RWPE1 (cell line): ENCODE results near the gene MYCBP2.

Experiments
- CTCF ChIA-PET: fragments of 350-600 bp; sonication (Branson Sonifier 250); formaldehyde crosslinking; extraction: SDS; loops from one replicate; lab custom pipeline; 2021; lab: Yijun Ruan, JAX
- POLR2A ChIA-PET: fragments of 400-600 bp; formaldehyde crosslinking; extraction: SDS; loops from one replicate; lab custom pipeline; 2020; ENCODE audit warnings: antibody characterized with exemption; ENCODE audit not compliant: low non-redundant PET; lab: Yijun Ruan, JAX
- DNase-seq: peaks from one replicate; pipeline ENCODE4 v3.0.0; 2012; ENCODE audit warnings: low spot score
- H3K27ac ChIP-seq: fragments of 450-650 bp; 2 replicates; pipeline ENCODE4 v1.5.1; 2017
- TF ChIP-seq, protein P1 (sequence below): fragments of 450-650 bp; conservative IDR thresholded peaks from 2 replicates; pipeline ENCODE4 v1.5.1; 2017; ENCODE audit warnings: low read depth, mild to moderate bottlenecking

Gene MYCBP2

DNA sequence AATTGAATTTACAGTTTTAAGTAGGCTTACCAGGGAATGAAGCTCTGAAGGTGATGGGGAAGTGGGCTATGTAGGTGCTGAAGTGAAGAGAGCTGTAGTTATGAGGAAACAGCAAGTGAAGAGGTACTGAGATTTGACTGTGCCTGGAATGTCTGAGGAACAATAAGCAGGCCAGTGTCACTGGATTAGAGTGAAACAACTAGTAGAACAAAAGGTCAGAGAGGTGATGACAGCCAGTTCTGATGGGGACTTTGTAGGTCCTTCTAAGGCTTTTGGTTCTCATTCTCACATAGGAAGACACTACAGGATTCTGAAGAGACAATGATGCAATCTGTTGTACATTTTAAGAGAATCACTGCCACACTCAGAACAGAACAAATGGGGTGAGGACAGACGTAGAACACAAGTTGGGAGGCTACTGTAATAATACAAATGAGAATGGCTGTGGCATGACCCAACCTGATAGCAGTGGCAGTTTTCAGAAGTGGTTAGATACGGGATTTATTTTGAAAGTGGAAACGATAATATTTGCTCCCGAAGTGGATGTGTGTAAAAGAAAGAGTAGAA lies 130.8 kb downstream of the MYCBP2 start:
- ChIA-PET POLR2A (no interaction called here), CTCF (no interaction called here)
- DNase-seq, result no peak
- no peak overlapping the region for H3K27ac ChIP-seq
- TF ChIP-seq, protein P1, sequence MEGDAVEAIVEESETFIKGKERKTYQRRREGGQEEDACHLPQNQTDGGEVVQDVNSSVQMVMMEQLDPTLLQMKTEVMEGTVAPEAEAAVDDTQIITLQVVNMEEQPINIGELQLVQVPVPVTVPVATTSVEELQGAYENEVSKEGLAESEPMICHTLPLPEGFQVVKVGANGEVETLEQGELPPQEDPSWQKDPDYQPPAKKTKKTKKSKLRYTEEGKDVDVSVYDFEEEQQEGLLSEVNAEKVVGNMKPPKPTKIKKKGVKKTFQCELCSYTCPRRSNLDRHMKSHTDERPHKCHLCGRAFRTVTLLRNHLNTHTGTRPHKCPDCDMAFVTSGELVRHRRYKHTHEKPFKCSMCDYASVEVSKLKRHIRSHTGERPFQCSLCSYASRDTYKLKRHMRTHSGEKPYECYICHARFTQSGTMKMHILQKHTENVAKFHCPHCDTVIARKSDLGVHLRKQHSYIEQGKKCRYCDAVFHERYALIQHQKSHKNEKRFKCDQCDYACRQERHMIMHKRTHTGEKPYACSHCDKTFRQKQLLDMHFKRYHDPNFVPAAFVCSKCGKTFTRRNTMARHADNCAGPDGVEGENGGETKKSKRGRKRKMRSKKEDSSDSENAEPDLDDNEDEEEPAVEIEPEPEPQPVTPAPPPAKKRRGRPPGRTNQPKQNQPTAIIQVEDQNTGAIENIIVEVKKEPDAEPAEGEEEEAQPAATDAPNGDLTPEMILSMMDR, result no peak

DNA sequence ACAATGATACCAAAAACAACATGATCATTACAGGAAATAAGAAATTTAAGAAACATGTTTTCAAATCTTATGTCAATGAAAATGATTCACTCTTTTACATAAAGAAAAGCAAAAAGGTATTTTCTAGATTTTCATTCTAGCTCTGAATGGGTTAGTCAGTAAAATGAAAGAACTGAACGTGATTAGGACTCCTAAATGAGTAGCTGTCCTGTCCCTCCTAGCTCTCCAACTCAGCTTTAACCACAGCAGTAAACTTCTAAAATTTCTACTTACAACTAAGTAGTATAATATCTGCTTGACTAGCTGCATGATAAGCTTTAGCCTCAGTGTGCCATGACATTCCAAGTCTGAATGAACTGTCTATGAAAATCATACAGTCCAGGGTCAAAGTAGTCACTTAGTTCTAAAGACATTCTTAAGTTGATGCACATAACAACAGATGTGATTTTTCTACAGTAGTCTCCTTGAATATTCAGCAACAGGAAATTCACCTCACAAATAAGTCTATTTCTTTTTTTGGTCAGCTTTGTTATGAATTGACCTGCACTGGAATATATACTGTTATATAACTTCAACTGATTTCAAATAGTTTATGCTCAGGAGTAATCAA lies 136.4 kb downstream of the MYCBP2 start:
- CTCF ChIA-PET, result no interaction called here
- no peak for DNase-seq
- no peak overlapping the region for H3K27ac ChIP-seq
- POLR2A ChIA-PET, result no interaction called here
- TF ChIP-seq, protein P1, result no peak

DNA sequence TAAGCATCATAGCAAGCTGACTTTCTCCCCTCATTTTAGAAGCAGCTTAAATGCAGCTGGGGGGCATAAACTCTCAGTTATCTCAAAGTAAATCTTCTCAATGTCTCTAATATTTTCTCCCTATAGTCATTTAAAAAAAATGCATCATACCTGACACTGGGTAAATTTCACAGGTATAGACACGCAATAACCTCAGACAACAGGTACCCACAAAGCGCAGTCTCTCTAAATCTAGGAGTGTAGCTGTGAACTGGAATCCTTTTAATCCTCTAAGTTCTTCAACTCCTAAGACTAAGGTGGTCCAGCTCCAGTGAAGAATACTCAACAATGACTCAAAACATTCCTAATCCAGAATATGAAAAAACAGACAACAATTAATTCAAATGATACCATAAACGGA lies 141.2 kb downstream of the MYCBP2 start:
- DNase-seq, result peak; percentile 1
- ChIA-PET CTCF (no interaction called here), POLR2A (no interaction called here)
- TF ChIP-seq, protein P1, result no peak
- H3K27ac ChIP-seq, result no peak overlapping the region

DNA sequence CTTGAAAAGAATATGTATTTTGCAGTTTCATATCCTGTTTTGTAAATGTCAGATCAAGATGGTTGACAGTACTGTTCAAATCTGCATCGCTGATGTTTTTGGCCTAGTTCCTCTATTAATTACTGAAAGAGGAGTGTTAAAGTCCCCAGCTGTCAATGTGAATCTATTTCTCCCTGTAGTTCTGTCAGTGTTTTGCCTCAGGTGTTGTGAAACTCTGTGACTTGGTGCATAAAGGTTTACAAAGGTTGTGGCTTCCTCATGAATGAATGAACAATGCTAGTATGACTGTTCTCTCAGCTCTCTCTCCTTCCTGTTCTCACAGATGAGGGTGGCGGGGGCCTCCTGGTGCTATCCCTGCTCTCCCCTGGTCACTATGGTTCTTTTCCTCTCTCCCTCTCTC lies 142.4 kb downstream of the MYCBP2 start:
- CTCF ChIA-PET, result no interaction called here
- no peak for DNase-seq
- TF ChIP-seq, protein P1, result no peak
- no peak overlapping the region for H3K27ac ChIP-seq
- POLR2A ChIA-PET, result no interaction called here

DNA sequence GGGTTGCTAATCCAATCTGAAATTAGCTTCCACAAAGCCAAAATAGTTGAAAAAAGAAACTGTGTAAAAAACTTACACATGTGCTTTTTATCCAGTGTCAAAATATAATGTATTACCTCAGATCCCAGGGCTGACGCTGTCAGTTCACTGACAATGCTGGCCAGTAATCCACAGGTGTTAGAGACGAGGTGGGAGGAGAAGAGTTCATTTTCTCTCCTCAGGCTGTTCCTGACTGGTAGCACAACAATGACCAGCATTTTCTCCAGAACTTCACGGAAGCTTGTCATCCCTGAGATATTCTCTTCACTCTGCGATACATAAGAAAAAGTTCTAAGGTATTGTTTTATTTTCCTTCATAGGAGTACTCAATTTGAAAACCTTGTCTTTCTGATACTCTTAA lies 146.9 kb downstream of the MYCBP2 start:
- H3K27ac ChIP-seq, result no peak overlapping the region
- TF ChIP-seq, protein P1, result no peak
- CTCF ChIA-PET, result no interaction called here
- POLR2A ChIA-PET, result no interaction called here
- no peak for DNase-seq

DNA sequence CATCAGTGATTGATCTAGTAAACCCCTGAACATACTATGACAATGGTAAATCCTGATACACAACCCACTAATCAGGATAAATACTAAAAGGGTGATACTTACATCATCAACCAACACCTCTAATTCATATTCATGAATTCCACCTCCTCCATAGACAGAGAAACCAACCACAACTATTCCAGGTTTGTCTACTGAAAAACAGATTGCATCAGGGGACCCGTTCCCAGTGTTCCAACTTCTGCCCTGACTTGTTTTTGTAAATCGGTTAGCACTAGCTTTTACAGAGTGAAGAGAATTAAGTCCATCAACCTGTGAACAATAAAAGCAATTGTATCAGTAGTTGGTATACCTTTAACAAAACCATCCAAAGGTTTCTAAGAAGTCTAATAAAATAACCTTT lies 149.2 kb downstream of the MYCBP2 start:
- no peak overlapping the region for H3K27ac ChIP-seq
- POLR2A ChIA-PET, result no interaction called here
- DNase-seq, result no peak
- TF ChIP-seq, protein P1, result no peak
- CTCF ChIA-PET, result no interaction called here
